ENCODE measurements around the gene LIFR.
"Not testable (repeated sequence)": the region's sequence is repeated elsewhere in the genome, so short reads cannot be mapped to it uniquely, and the experiment has no call there.

LIFR gene, protein sequence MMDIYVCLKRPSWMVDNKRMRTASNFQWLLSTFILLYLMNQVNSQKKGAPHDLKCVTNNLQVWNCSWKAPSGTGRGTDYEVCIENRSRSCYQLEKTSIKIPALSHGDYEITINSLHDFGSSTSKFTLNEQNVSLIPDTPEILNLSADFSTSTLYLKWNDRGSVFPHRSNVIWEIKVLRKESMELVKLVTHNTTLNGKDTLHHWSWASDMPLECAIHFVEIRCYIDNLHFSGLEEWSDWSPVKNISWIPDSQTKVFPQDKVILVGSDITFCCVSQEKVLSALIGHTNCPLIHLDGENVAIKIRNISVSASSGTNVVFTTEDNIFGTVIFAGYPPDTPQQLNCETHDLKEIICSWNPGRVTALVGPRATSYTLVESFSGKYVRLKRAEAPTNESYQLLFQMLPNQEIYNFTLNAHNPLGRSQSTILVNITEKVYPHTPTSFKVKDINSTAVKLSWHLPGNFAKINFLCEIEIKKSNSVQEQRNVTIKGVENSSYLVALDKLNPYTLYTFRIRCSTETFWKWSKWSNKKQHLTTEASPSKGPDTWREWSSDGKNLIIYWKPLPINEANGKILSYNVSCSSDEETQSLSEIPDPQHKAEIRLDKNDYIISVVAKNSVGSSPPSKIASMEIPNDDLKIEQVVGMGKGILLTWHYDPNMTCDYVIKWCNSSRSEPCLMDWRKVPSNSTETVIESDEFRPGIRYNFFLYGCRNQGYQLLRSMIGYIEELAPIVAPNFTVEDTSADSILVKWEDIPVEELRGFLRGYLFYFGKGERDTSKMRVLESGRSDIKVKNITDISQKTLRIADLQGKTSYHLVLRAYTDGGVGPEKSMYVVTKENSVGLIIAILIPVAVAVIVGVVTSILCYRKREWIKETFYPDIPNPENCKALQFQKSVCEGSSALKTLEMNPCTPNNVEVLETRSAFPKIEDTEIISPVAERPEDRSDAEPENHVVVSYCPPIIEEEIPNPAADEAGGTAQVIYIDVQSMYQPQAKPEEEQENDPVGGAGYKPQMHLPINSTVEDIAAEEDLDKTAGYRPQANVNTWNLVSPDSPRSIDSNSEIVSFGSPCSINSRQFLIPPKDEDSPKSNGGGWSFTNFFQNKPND

DNA sequence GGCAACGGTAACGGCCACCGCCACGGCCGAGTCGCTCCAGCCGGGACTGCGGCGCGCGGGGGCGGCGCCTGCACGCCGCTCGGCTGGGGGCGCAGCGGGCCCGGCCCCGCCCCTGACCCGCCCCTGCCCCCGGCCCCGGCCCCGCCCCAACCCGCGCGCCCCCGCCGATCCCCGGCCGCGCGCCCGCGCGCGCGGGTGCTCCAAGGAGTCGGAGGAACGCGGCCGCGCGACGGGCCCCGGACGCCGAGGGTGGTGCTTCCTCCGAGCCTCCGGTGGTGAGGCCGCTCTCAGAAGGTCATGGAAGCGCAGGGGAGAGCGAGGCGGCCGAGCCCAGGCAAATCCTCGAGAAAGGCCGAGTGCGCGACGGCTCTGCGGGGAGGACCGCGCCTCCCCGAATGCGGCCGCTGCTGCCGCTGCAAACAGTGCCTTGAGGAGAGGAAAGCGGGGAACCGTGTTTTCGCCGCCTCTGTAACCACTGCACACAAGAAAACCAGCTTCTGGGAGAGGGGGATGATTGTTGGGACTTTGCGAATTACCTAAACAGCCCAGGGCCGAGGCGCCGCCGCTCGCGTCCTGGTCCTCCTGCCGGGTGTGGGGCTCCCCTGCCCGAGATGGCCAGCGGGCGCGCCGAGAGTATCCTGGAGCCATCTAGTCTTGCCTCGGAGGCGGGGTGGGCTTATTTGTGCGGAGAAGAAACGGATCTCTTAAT is at the start of gene LIFR:
TSS of gene LIFR (minus strand) at position 48 of the 709 bp plus-strand sequence. CDS start 25,999 bp downstream, outside the sequence.
- DNase-seq, result peak; percentile 27

DNA sequence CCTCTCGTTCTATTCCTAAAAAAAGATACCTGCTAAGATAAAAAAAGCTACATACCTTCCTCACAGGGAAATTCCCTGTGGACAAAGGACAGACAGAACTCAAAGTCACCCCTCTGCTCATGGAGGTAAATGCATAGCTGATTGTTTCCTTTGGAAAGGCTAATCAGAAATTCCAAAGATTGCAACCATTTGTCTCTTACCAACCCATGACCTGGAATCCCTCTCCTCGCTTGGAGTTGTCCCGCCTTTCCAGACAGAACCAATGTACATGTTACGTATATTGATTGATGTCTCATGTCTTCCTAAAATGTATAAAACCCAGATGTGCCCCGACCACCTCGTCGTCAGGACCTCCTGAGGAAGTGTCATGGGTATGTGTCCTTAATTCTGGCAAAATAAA is 49.2 kb upstream of the LIFR start:
- no peak for DNase-seq

DNA sequence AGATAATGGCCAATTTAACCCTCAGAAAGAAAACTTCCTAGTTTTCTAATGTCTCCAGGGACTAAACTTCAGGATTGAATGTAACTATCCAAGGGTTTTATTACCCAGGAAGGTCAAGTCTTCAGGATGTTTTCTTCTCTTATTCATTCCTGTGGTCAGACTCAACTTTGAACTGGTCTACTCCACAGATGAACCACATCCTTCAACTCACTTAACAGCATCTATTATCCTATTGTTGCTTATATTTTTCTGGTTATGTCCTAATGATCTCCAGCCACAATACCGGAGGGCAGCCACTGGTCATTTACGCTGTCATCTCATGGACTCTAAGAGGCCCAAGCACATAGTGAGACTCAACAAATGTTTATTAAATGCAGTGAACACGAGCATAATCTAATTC is 47.2 kb upstream of the LIFR start:
- no peak for DNase-seq

DNA sequence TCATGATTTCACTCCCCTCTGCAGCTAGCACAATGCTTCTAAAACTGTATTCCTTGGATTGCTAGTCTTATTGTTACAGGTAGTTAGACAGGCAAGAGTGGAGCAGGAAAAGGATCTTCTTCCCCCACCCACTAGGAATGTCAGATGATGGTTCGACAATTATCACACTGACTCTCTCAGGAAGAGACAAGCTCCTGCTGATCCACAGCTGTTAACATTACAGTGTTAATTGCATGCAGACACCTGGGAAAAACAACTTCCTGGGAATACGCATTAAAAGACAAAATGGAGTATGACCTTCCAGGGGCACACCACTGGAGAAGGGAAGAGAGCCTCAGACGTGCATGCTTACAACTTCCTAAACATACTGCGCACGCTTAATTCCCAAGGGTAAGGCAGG is 46.2 kb upstream of the LIFR start:
- DNase-seq, result no peak

DNA sequence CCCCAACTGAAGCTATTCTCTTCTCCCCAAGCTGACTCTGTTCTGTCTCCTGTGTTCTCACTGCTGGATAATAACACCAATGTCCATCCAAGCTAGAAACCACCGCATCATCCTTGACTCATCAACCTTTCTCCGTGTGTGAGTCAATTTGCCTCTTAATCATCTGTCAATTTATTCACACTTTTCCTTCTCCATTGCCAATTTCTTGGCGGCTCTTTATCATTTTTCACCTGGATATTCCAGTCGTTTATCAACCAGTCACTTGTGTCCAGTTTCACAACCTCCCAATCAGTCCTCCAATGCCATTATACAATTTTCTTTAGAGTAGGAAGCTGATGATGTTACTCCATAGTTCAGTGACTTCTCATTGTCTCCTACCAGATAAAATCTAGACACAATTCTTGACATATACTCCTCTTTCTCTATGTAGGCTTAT is 45.4 kb upstream of the LIFR start:
- DNase-seq, result no peak

DNA sequence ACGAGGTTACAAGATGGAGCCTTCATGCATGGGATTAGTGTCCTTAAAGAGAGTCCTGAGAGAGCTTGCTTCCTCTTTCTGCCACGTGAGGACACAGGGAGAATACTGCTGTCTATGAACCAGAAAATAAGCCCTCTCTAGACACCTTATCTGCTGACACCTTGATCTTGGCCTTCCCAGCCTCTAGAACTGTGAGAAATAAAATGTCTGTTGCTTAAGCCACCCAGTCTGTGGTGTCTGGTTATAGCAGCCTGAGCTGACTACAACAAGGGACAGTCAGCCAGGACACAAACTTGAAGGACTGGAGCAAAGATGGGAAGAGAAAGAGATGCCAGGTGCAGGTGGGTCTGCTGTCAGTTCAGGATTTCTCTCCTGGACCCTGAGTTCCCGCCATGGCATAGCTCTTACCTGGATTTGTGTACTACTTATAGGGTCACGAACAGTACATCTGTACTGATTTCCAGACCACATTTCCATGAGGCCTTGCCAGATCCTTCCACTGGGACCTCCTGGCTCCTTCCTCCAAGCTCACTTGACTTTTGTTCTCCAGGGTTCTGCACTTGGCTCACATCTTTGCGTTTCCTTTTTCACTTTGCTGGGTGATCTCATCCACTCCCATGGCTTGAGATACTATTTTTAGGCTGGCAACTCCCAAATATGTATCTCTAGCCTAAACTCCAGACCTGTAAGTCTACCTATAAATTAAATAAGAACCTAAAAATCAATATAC is 44.9 kb upstream of the LIFR start:
- no peak for DNase-seq

DNA sequence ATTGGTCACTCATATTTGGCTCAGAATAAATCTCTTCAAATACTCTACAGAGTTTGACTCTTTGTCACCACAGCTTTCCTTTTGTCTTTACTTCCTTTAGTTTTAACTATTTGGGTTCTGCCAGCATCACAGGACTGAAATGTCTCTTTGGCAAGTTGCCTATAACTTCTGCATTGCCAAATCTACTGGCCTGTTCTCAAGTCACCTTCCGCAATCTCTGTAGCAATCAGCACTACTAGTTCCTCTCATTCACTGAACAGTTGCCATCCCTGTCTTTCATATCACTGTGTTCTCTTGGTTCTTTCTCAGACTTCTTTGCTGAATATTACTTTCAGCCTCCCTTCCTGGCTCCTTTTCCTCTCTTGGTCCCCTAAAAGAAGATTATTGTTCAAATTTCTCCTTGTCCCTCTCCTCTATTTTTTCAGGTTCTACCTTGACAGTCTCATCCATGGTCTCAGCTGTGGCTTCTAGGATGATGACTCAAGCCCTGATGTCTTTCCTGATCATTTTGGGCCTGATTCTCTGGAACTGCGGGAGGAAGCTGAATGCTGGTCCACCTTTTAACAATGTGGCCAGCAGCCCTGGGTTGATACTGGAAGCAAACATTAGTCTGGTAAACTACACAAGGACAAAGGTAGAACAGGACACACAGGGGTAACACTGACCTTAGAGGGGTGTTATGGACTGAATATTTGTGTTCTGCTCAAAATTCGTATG is 44.0 kb upstream of the LIFR start:
- no peak for DNase-seq

DNA sequence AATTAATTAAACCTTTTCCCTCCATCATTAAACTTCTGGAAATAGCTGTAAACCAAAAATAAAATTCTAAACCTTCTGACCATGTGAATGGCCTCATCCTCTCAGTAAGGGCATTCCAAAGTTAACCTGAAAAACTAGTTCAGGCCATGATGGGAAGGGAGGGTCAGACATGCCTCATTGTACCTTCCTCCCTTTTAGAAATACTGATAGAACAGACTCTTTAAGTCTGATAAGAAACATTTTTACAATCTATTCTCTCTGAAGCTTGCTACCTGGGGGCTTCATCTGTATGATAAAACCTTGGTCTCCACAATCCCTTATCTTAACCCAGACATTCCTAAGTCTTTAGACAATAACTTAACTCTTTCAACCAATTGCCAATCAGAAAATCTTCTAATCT is 43.3 kb upstream of the LIFR start:
- not testable (repeated sequence) for DNase-seq

DNA sequence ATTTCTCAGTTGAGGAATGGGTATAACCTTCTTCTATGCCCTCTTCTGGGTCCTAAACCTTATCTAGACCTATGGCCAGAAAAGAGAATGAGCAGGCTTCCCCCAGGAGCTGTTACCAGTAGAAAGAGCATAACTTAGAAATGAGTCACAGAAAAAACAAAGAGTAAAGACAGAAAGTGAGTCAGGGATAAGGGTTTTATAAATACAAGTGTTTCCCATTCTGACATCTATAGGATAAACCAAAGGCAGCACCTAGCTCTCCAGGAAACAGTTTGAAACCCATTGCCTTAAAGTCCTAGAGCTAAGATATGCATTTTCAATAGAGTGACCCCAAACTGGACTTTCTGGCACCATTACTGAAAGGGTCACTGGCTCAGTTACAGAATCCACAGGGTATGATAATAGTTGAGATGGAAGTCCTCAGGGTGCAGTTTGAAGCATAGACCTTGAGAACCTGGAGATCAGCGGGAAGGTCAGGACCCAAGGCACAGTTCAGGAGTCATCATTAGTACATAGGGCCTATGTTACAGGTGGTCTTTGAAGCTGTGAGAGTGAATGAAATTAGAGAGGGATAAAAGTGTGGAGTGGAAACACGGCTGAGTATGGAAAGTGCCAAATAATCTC is 42.7 kb upstream of the LIFR start:
- no peak for DNase-seq

DNA sequence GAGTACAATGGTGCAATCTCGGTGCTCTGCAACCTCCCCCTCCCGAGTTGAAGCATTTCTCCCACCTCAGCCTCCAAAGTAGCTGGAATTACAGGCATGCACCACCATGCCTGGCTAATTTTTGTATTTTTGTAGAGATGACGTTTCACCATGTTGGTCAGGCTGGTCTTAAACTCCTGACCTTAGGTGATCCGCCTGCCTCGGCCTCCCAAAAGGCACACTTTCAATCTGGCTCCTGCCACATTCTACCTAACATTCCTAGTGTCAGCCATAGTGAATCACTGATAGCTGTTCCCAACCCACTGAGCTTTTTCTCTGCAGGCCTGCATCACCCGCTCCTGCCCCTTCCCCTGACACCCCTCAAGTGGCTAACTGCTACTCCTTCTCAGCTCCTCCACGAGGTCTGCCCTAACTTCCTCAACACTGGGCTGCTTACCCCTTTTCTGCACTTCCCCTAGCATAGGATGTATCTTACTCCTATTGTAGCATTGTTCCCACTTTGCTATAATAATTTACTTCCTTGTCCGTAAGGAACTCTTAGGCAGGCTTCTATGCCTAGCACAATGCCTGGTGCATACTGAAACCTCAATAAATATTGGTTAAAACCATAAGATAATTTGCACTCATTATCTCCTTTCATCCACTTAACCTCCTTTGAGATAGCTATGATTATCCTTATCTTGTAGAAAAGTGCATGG is 42.0 kb upstream of the LIFR start:
- no peak for DNase-seq

DNA sequence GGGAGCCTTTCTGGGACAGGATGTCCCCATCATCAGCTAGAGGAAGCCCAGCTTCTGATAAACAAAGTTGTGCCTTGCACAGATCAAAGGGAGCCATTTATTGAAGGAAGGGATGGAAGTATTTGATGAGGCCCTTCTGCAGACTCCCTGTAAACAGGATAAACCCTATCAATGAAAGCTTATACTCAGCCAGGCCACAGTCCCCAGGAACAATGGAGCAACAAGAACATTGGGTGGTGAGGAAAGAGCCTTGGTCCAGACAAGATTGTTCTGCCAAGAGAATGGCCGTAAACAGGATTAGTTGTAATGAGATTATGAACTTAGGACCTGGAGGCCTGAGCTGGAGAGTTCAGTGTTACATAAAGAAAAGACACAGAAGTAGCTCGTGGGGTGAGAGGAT is 40.5 kb upstream of the LIFR start:
- DNase-seq, result no peak

DNA sequence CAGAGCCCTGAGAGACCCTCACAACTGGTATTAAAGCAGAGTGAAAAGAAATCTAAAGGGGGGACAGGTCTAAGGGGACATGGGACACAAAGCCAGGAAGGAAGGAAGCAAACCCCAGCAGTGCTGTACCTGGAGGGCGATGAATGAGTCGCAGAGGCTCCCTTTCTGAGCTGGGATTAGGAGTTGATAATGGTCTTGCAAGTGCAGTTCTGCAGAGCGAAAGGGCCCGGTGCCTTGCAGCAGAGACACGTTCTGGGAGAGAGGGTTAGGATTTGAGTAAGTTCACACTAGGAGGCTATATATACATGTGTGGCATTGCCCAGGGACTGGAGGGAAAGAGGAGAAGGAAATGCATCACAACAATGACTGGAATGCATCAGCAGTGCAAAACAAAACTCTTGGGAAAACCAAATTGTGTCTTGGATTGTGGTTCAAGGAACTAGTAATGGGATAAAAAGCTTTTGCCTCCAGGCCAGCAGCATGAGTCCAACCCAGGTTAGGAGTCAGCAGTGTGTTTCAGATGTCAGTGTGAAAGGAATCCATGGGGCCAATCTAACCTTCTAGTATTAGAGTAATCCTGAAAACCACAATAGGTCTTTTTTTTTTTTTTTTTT is 38.8 kb upstream of the LIFR start:
- DNase-seq, result no peak

DNA sequence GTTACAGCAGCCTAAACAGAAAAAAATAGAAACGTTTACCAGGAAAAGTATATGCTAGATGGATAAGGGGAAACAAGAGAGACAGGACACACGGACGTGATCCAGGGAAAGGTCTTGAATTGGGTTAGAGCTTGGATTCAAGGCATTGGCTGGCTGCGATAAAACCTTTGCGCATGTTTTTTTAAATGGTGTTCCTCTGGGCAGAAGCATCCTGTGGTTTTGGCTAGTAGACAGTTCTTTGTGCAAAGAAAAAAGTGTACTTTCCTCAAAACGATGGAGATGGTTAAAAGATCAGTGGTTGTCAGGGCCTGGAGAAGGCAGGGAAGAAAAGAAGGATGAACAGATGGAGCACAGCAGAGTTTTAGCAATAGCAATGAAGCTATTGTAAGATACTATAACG is 37.5 kb upstream of the LIFR start:
- DNase-seq, result no peak

DNA sequence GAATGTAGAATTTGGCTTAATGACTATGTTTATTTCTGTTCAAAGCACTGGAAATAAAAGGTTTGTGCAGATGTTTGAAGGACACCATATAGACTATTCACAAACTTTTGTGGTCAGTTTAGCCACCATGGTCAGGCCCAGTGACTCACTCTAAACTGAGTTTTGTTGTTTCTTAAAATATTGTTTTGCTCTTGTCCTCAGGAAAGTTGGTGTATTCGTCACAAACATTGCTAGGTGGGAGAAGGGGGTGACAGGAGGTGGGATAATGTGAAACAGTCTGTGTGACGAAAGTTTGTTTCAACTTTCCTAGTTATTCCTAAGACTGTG is 35.0 kb upstream of the LIFR start:
- no peak for DNase-seq

DNA sequence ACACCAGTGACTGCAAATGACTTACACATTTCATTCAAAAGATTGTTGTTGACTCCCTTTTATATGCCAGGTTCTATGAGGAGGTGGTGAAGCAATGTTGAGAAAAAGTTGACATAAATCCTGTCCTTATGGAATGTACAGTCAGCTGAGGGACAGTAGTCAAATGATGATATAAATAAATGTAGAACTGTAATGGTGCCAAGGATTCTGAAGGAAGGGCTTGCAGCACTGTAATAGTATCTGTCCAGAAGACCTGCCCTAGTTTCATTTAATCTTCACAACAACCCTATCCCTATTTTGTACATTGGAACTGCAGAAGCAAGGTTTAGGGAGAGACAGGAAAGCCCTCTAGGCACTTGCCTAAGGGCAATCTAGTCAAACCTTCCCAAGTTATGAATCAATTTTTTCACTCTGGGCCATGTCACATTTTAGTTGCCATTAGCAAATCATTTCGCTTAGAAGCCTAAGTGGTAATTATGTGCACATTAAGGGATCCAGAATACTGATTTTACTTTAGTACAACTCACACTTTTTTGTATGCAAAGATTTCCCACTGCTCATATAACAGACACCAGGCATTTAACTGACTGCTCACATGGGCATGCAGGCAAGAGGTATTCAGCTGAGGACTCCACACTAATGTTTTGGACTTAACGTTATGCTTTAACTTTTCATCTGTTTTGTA is 34.5 kb upstream of the LIFR start:
- no peak for DNase-seq

DNA sequence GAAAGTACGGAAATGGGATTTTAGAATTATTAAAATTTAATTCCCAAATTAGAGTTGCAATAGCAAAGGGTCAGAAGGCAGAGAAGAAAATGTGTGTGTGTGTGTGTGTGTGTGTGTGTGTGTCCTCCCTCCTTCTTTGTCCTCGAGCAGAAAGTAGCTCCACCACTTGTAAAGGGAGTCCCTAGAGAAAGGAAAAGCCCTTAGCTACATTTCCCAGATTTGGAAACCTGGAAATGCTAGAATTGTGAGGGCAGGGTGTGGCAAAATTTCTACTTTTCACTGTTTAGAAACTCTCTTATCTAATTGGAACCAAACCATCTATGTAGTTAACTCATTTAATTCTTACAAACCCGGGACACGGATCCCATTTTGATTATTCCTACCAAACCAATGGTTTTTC is 33.2 kb upstream of the LIFR start:
- no peak for DNase-seq

DNA sequence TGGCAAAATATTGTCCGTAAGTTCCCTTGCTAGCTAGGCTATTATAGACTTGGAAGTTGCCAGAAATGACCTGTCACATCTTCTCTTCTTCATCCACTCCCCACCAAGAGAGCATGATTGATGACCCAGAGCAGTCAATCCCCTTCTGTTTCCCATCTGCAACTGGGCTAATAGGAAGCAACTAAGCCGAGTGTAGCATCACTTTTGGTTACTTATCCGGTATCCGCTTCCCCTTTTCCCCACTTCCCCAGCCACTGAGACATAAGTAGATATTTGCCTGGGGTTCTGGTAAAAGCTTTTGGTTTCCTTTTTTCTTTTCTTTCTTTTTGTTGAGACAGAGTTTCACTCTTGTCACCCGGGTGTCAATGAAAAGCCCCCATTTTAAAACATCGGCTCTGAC is 29.4 kb upstream of the LIFR start:
- no peak for DNase-seq

DNA sequence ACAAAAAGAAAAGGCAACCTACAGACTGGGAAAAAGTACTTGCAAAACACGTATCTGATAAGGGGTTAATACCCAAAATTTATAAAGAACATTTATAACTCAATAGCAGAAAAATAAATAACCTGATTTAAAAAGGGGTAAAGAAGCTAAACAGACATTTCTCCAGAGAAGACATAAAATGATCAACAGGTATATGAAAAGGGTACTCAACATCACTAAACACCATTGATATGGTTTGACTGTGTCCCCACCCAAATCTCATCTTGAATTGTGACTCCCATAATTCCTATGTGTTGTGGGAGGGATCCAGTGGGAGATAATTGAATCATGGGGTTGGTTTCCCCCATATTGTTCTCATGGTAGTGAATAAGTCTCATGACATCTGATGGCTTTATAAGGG is 27.1 kb upstream of the LIFR start:
- no peak for DNase-seq

DNA sequence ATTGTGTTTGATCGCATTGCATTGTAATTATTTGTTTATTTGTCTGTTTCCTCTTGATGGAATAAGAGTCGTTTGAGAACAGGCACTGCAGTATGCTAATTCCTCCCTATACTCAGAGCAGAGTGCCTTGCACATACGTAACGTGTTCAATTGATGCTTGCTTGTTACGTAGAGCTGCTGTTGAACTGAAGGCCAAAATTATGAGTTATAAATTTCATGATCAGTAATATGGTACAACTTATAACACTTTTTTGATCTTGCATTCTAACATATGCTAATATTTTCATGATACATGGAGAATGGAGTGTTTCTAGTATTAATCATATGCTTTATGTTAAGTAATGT is 26.5 kb upstream of the LIFR start:
- no peak for DNase-seq
